ENCODE results near the gene GIPC2.
"Not testable (repeated sequence)": the region's sequence is repeated elsewhere in the genome, so short reads cannot be mapped to it uniquely, and the experiment has no call there.

GIPC2 gene

DNA sequence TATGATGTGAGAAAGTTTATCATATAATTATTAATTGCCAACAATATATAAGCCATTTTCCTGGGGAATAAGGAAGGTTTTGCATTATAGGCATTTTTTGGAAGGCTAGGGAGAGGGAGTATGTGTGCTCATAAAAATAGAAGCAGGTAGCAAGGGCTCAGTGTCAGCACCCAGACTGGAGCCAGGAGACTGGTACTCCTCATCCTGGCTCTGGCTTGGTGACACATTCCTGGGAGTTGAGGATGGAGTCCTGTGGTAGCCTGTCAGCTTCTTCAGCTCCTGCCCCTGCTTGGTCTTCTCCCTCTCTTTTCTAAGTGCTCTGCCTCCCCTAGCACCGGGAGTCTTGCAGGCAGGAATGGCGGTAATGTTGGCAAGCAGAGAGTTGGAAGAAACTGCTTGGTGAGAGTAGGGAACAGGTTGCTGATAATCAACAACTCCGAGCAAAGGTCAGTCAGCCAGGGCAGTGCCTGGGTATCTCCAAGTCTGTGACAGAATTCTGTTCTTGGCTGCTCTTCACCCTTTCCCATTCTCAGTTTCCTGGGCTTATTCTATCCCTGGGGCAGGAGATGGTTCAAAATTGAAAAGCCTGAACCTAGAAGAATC lies 23.0 kb downstream of the GIPC2 start:
- no peak for DNase-seq (ENCODE audit: low read depth in 2 of 2)

DNA sequence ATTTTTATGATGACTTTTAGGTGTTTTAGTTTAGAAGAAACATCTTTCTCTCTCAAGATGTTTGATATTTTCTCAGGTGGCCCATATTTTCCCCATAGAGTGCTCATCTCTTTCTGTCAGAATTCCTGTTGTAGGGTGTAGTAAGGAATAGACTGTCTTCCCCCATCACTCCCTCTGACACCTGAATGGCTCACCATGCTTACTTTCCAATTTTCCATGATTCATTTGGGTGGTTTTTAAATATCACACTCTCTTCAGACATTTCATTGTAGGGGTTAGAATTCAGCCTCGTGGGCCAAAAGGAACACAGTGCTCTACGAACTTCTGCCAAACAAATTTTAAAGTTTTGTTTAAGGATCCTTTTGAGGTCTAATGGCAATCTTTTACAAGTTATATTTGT lies 24.0 kb downstream of the GIPC2 start:
- no peak for DNase-seq (ENCODE audit: low read depth in 2 of 2)

GRCh38 chr1:78070210-78070609 lies 24.4 kb downstream of the GIPC2 start:
- no peak for DNase-seq (ENCODE audit: low read depth in 2 of 2)

- DNase-seq (ENCODE audit: low read depth in 2 of 2) = no peak
These were observed 25.0 kb downstream of the GIPC2 start for GRCh38 chr1:78070758-78071157.

DNA sequence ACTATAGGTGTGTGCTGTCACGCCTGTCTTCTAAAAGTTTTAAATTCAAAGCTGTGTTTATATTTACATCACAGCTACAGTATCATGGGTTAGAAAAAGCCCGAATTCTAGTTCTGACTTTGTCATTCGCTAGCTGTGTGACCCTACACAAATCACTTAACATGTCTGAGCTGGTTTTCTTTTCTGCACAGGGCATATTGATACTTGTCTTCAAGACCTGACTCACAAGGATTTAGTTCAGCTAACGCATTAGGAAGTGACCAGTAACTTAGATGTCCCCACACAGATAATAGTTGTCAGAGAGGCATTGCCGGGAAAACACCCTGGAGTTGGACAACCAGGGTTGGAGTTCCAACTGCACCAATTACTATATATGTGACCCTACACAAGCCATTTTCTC lies 25.9 kb downstream of the GIPC2 start:
- no peak for DNase-seq (ENCODE audit: low read depth in 2 of 2)

DNA sequence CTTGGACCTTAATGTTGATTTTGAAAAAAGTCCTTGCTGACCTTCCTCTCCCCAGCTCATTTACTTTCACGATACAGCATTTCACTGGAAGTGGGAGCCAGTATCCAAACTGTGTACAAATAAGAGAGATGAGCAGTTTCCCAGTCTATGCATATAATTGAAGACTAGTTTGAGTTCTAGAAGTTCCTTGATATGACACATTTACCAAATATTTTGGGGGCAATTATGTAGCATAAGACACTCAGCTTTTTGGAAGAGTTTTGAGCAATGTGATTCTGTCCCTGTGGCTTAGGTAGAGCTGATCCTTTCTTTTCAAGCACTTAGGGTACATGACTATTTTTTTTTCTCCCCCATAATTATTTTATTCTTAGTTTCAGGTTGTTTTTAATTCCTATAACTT lies 26.4 kb downstream of the GIPC2 start:
- no peak for DNase-seq (ENCODE audit: low read depth in 2 of 2)

GRCh38 chr1:78073441-78073840 lies 27.7 kb downstream of the GIPC2 start:
- no peak for DNase-seq (ENCODE audit: low read depth in 2 of 2)

DNA sequence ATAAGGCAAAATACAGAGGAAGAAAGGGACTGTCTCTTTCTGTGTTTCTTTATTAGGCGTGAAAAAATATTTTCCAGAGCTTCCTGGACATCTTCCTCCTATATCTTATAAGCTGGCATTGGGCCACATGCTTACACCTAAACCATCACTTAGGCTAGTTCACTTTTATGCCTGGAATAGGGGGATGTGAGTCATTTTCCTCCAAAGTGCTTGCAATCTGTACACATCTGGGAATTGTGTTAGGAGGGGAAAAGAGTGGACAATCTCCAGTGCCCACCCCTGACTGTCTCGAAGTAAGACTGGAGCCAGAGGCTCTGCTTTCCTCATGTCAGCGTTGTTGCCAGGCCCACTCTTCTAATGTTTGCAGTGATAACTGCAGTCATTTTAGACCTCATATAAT lies 29.9 kb downstream of the GIPC2 start:
- no peak for DNase-seq (ENCODE audit: low read depth in 2 of 2)

DNA sequence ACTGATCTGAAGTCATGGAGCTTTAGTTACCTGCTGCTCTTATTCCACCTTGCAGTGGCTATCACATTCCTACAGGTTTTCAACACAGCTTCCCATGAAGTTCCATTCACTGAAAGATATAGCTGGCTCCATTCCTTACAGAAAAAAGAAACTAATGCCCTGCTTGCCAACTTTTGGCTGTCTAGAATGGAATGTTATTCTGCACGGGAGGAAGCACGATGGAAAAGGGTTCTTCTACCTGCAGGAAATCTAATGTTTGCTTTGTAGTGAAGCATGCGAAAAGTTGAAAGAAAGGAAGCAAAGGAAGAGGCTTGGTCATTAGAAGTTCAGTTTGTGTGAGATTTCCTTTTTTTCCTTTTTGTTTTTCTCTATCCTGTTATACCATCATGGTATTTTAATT lies 32.6 kb downstream of the GIPC2 start:
- no peak for DNase-seq (ENCODE audit: low read depth in 2 of 2)

- no peak for DNase-seq (ENCODE audit: low read depth in 2 of 2)
These were observed 33.8 kb downstream of the GIPC2 start for GRCh38 chr1:78079580-78079979.

GRCh38 chr1:78080767-78081166 lies 35.0 kb downstream of the GIPC2 start:
- DNase-seq (ENCODE audit: low read depth in 2 of 2) = no peak

GRCh38 chr1:78081980-78082860 lies 36.5 kb downstream of the GIPC2 start:
- DNase-seq (ENCODE audit: low read depth in 2 of 2) = no peak

DNA sequence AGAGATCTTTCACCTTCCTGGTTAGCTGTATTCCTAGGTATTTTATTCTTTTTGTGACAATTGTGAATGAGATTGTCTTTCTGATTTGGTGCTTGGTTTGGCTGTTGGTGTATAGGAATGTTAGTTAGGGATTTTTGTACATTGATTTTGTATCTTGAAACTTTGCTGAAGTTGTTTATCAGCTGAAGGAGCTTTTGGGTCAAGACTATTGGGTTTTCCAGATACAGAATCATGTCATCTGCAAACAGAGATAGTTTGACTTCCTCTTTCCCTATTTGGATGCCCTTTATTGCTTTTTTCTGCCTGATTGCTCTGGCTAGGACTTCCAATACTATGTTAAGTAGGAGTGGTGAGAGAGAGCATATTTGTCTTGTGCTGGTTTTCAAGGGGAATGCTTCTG lies 38.9 kb downstream of the GIPC2 start:
- not testable (repeated sequence) for DNase-seq (ENCODE audit: low read depth in 2 of 2)

GRCh38 chr1:78086697-78087096 lies 40.9 kb downstream of the GIPC2 start:
- DNase-seq (ENCODE audit: low read depth in 2 of 2) = no peak

- no peak for DNase-seq (ENCODE audit: low read depth in 2 of 2)
These were observed 42.2 kb downstream of the GIPC2 start for GRCh38 chr1:78088015-78088414.

- DNase-seq (ENCODE audit: low read depth in 2 of 2) = no peak
These were observed 42.7 kb downstream of the GIPC2 start for GRCh38 chr1:78088486-78088885.

DNA sequence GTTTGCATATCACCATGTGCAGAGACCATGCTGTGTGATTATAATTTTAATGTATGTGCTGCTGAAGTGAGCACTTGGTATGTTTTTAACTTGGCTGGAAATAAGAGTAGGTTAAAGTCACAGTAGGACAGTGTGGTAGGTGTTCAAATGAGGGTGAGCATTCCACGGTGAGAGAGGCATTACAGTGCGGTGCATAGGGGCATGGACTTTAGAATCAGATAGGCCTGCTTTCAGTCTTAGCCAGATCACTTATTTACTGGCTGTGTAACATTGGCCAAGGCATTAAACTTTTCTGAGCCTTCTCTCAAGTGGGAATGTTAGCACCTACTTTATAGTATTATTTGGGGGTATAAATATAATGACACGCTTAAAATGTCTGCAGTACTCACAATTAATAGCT lies 43.2 kb downstream of the GIPC2 start:
- no peak for DNase-seq (ENCODE audit: low read depth in 2 of 2)

DNA sequence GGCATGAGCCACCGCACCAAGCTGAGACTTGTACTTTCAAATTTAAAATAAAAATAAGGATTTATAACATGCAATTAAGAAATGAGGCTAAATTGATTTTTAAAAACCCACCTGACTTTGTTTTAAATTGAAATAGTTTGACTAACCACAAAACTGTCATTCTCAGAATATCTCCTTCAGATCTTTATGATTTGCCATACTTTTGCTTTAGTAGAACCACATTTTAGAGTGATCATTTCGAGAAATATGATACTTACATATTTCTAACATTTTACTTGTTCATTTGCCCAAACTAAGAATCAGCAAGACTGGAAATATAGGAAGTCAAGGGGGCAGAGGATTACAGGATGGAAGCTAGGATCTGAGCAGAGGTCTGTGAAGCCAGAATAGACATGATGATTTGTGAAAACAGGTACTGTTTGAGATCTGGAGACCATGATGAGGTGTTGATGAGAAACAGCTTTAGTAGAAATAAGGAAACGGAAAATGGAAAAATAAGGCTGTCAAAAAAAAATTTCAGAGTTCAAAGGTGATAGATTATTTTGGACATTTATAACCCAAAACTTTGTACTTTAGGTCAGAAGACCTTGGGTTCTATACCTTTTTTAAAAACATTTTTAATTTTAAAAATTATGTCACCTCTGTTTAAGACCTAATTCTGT lies 44.8 kb downstream of the GIPC2 start:
- DNase-seq (ENCODE audit: low read depth in 2 of 2) = no peak

DNA sequence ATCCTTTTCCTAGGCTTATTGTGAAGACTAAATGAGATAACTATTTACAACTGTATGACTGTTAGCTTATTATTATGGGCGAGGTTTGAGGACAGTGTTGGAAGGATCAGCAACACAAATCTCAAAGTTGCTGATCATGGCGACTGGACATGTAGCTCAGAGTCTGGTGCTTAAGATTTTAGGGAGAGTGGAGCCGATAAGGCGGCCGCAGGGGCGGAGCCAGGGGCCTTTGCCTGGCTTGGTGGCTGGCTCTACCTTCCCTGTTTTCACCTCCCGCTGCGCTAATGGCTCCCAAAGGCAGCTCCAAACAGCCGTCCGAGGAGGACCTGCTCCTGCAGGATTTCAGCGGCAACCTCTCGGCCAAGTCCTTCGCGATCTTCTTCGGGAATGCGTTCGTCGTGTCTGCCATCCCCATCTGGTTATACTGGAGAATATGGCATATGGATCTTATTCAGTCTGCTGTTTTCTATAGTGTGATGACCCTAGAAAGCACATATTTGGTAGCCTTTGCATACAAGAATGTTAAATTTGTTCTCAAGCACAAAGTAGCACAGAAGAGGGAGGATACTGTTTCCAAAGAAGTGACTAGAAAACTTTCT lies 45.5 kb downstream of the GIPC2 start:
- no peak for DNase-seq (ENCODE audit: low read depth in 2 of 2)

GRCh38 chr1:78091886-78092285 lies 46.1 kb downstream of the GIPC2 start:
- no peak for DNase-seq (ENCODE audit: low read depth in 2 of 2)

GRCh38 chr1:78092643-78093042 lies 46.9 kb downstream of the GIPC2 start:
- DNase-seq (ENCODE audit: low read depth in 2 of 2) = no peak

DNA sequence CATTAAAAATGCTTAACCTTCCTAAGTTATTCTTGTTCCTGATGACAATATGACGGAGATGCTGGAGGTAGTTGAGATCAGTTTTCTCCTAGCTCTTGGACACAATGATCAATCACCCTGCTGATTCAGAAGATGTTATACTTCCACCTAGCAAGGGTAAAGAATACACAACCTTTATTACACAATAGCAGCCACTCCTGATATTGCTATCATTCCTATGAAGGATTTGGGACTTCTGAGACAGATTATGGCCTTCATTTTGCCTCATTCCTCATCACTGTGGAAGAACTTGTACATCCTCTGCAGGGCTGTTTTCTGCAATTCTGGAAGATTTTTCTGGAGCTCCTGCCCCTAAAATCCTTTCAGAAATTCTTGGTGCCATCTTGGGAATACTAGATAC lies 47.8 kb downstream of the GIPC2 start:
- DNase-seq (ENCODE audit: low read depth in 2 of 2) = no peak

DNA sequence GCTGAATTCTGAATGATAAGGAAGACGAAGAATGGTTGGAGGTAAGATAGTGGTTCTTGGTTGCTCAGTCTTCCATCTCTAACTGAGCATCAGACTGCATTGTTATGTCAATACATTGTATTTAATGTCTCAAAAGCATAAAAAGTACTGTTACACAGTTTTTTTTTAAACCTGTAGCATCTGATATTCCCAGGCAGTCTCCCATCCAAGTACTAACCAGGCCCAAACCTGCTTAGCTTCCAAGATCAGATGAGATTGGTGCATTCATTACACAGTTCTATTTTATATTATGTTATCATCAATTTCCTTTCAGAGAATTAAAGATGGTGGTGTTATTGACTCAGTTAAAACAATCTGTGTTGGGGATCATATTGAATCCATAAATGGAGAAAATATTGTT lies 48.9 kb downstream of the GIPC2 start:
- no peak for DNase-seq (ENCODE audit: low read depth in 2 of 2)
